AG04450 (cell line): ENCODE data around the gene LGR6. TPM values are rescaled to one million over a fixed set of nuclear protein-coding genes. Genes with fewer than 3 reads are reported as not detected.

Experiments
- CTCF ChIA-PET: fragments of 300-600, 350-600 bp; formaldehyde crosslinking; extraction: SDS; loops from one replicate; lab custom pipeline; 2022; ENCODE audit warnings: antibody characterized with exemption, inconsistent platforms; lab: Charles Lee
- POLR2A ChIA-PET: fragments of 350-600 bp; formaldehyde crosslinking; extraction: SDS; loops from one replicate; lab custom pipeline; 2021; ENCODE audit warnings: antibody characterized with exemption, inconsistent platforms; lab: Yijun Ruan, JAX
- DNase-seq: peaks from one replicate; pipeline ENCODE4 v3.0.0-alpha.2; 2011; ENCODE audit warnings: low read depth, low spot score
- H3K27ac ChIP-seq: one replicate; pipeline ENCODE4 v1.5.1; 2012; ENCODE audit warnings: low read depth, low read length, control low read depth
- H3K27me3 ChIP-seq: one replicate; pipeline ENCODE4 v1.6.0; 2012; ENCODE audit warnings: low read length; ENCODE audit not compliant: control insufficient read depth, insufficient read depth
- H3K4me3 ChIP-seq: 2 replicates; pipeline ENCODE4 v1.5.1; 2011; ENCODE audit warnings: mild to moderate bottlenecking, low read depth, low read length, control low read depth
- H3K9me3 ChIP-seq: 2 replicates; pipeline ENCODE4 v1.5.1; 2012; ENCODE audit warnings: low read length; ENCODE audit not compliant: control insufficient read depth, insufficient read depth
- CTCF ChIP-seq: IDR thresholded peaks from 2 replicates; pipeline ENCODE4 v1.5.1; 2011; ENCODE audit warnings: low read depth, low read length, control low read depth, inconsistent platforms
- polyA plus RNA-seq: library from polyadenylated mRNA; depleted of rRNA; stranded (reverse); fragments of >200 nt; gene quantifications from 2 replicates; pipeline ENCODE4 v1.2.3, GENCODE V29; 2011

LGR6 gene
- polyA plus RNA-seq, 1 experiment, result not detected

DNA sequence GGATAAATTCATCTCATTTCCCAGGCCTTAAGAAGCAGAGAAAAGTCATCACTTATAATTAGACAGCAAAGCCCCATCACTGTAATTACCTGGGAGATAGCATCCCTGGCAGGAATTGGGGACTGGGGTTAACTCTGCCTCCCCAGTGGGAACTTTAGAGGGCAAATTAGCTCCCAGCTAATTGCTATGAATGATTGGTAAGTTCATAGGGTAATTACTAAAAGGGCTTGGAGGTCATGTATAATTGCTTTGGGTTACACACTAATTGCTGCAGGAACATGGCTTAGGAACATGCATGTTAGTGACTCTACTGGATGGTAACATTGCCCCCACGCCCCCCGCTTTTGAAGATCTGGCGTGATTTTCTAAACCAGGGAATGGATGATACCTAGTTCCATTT, 83.3 kb downstream of the LGR6 start:
- no peak for DNase-seq
- Histone ChIP-seq H3K4me3 (no peak overlapping the region), H3K9me3 (no peaks in the 10 kb centered on the region), H3K27ac (no peak overlapping the region), H3K27me3 (peaks cover 19% of the 10 kb centered on the region)
- CTCF ChIA-PET, result no interaction called here
- no peak for TF ChIP-seq CTCF
- POLR2A ChIA-PET, result no interaction called here

DNA sequence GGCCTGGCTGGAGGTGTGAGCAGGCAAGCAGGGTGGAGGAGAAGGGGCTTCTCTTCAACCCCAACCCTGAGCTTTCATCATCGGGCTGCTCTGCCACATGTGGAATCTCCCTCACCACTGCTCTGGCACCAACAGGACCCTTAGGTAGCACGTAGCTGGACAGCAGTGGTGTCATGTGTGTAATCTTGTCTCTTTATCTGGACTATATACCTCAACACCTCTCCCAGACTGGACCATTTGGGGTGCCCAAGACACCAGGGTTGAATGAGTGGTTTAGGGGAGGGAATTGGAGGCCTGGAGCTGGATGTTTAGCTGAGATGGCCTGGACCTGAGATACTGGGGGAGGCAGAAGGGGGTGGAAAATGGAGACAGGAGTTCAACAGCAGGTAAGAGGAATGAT, 85.2 kb downstream of the LGR6 start:
- no peak overlapping the region for H3K4me3 ChIP-seq
- H3K9me3 ChIP-seq, result no peaks in the 10 kb centered on the region
- ChIA-PET CTCF (no interaction called here), POLR2A (no interaction called here)
- peaks cover 9% of the 10 kb centered on the region for H3K27me3 ChIP-seq
- TF ChIP-seq CTCF, result no peak
- no peak overlapping the region for H3K27ac ChIP-seq
- no peak for DNase-seq

DNA sequence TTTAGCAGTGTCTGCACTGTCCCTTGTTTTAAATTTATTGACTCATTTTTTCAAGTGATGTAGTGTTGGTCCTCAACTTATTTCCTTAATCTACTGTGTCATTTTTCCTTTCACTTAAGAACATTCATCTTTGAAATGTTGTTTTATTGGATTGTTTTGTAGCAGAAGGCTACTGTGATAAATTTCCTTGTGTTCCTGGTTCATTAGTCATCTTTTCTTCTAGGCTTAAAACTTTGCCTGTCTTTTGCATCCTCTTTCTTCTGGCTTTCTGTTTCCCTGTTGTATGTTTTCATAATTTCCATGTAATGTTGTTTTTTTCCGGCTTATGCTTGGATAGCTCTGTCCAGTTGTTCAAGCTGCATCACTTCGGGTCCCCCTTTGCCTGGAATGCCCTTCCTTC, 86.2 kb downstream of the LGR6 start:
- no peak for DNase-seq
- CTCF ChIA-PET, result interaction anchor here (0.7 to 1.2 kb wide), 3 partner anchors 42 to 86 kb away, joined by 3 to 4 read pairs (median 3); partner anchors contain the start of gene LGR6

DNA sequence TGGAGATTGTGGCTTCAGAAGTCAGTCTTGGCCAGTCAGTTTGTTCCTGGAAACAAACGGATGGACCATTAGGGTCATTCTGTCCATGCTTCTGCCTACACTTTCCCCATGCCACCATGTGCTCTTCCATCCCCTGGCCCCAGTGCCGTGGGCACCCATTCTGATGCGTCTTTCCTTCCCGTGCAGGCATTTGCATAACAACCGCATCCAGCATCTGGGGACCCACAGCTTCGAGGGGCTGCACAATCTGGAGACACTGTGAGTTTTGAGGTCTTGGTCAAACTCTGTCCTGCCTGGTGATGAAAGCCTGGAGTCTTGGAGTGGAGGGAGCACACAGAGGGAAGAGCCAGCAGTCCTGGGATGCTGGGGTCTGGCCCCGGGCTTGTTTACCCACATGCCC, 87.0 kb downstream of the LGR6 start:
- POLR2A ChIA-PET, result interaction anchor here (0.8 to 1.4 kb wide), 4 partner anchors 10 to 298 kb away, joined by 3 to 5 read pairs (median 4); no protein-coding TSS in a partner anchor
- H3K27me3 ChIP-seq, result peaks cover 2% of the 10 kb centered on the region
- no peak for DNase-seq
- no peak overlapping the region for H3K27ac ChIP-seq
- CTCF ChIA-PET, result interaction anchor here (1.2 kb wide), 1 partner anchor 87 kb away, joined by 4 read pairs; the partner anchor contains the start of gene LGR6
- no peak for TF ChIP-seq CTCF
- no peaks in the 10 kb centered on the region for H3K9me3 ChIP-seq
- no peak overlapping the region for H3K4me3 ChIP-seq

More for the DNA sequence above, 86.2 kb downstream of the LGR6 start:
- POLR2A ChIA-PET, result no interaction called here
- Histone ChIP-seq H3K4me3 (no peak overlapping the region), H3K27me3 (peaks cover 3% of the 10 kb centered on the region), H3K27ac (no peak overlapping the region), H3K9me3 (no peaks in the 10 kb centered on the region)
- TF ChIP-seq CTCF, result no peak

DNA sequence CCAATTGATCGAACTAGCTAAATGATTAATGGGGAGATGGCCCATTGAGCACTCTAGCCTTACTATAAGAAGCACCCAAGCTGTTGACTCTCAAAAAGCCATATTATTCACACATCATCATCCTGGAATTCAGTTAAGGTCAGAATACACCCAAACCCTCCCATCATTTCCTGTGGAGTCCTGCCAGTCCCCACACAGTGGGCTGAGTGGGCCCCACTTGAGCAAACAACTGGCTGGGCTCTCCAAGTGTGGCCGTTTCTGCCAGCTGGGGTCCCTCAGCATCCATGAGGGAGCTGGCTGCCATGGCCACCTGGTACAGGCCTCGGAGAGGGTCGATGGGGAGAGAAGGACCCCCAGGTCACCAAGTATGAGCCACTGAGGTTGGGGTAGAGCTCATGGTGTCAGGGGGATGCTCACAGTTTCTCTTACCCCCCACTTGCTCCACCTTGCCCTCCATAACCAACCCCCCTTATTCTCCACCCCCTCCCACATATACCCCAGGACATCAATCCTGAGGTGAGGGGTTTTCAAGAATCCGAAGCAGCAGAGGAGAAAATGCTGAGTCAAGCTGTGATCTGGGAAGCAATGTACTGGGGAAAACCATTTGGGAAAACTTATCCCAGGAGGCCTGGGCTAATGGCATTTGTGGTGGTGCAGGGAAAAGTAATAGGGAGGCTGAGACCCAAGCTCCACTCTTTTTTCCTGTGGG, 87.9 kb downstream of the LGR6 start:
- peak overlapping the region; percentile 47 for H3K27ac ChIP-seq
- H3K9me3 ChIP-seq, result no peaks in the 10 kb centered on the region
- no peak overlapping the region for H3K4me3 ChIP-seq
- no peak for TF ChIP-seq CTCF
- DNase-seq, result peak; percentile 41
- ChIA-PET POLR2A (interaction anchor here (0.8 to 1.4 kb wide), 4 partner anchors 9 to 297 kb away, joined by 3 to 5 read pairs (median 4); no protein-coding TSS in a partner anchor), CTCF (interaction anchor here (0.6 to 1.7 kb wide), 4 partner anchors 32 to 1112 kb away, joined by 3 to 7 read pairs (median 4); partner anchors contain the start of gene LGR6)
- H3K27me3 ChIP-seq, result peaks cover 2% of the 10 kb centered on the region
